Activated naive CD4-positive, alpha-beta T cell treated with anti-CD3 and anti-CD28 coated beads, Interleukin-2, amount 50 U/mL, for 72 hours (primary cell): ENCODE measurements around the gene PPM1H. TPM values are rescaled to one million over a fixed set of nuclear protein-coding genes. Genes with fewer than 3 reads are reported as not detected.

ENCODE experiments used
- ATAC-seq, 2 donors: fragments of 150-1000 bp; cut with Tn5 transposase; 2 replicates each; pipeline ENCODE4 v1.10.0; 2021; ENCODE audit warnings: mild to moderate bottlenecking in 2 of 2, moderate library complexity in 2 of 2
- DNase-seq, 2 donors: peaks; one replicate each; pipeline ENCODE4 v3.0.0; 2021 to 2022; ENCODE audit warnings: low spot score in 2 of 2
- H3K27ac Mint-ChIP-seq, 2 donors: one replicate each; pipeline ENCODE4 v1.8.0; 2022; ENCODE audit warnings: mild to moderate bottlenecking in 2 of 2, mixed read lengths in 2 of 2
- H3K36me3 Mint-ChIP-seq, 2 donors: one replicate each; pipeline ENCODE4 v1.8.0; 2022; ENCODE audit warnings: mixed read lengths in 2 of 2
- H3K9me3 Mint-ChIP-seq, 2 donors: one replicate each; pipeline ENCODE4 v1.8.0; 2022; ENCODE audit warnings: mixed read lengths in 2 of 2
- total RNA-seq, 2 donors: library from RNA; stranded (reverse); gene quantifications; one replicate each; pipeline ENCODE4 v1.2.3, GENCODE V29; 2022

The PPM1H gene
- total RNA-seq, 2 donors from 2014 or later, result 0.18 TPM; not detected in 1

DNA sequence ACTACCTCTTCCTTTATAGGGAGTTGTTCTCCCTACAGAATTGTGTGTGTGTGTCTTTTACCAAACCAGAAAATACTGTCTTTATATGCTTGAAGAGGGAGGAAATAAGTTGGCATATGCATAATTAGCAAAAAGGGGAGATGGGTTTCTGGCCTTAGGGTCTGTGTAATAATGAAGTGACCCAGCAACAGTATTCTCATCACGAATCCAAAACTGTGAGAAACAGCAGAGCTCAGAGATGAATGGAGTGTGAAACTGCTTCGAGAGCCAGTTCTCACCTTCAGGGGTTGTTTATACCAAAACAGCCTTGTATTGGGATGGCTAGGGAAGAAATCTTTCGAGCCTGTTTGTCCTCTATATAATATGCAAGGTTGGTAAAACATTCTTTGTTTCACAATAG, 240.8 kb downstream of the PPM1H start:
- no peak for DNase-seq
- Mint-ChIP-seq H3K9me3 (no peaks in the 10 kb centered on the region), H3K36me3 (no peaks in the 10 kb centered on the region)

DNA sequence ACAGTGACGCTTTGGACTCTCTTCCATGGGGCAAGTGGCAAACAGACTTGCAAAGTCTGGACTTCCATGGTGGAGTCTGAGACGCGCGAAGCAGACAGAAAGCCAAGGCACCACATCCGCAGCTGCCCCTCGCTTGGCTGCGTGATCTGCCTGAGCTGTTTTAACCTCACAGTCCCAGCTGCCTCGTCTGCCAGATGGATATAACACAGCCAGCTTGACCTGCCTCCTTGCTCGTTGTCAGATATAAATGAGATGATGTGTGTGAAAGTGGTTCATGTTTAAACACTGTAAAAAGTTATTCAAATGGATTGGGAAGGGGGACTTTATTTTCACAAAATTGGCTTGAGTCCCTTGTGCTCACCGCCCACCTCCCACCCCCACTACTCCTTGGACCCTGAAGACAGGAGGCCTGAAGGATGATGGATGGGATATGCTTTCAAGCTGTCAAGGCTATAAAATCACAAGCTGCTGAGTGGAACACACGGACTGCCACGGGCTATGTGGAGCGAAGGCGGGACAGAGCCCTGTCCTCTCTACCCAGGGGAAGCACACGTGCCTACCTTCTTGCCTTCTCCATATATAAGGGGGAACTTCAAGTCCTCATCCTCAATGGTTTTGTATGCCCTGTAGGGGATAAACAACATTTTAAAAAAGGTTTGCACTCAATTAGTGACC, 241.4 kb downstream of the PPM1H start:
- Mint-ChIP-seq H3K9me3 (no peaks in the 10 kb centered on the region), H3K36me3 (no peaks in the 10 kb centered on the region), H3K27ac (no peak overlapping the region)
- no peak for ATAC-seq
- no peak for DNase-seq

More for the DNA sequence above, 240.8 kb downstream of the PPM1H start:
- no peak overlapping the region for H3K27ac Mint-ChIP-seq
- ATAC-seq, result no peak

DNA sequence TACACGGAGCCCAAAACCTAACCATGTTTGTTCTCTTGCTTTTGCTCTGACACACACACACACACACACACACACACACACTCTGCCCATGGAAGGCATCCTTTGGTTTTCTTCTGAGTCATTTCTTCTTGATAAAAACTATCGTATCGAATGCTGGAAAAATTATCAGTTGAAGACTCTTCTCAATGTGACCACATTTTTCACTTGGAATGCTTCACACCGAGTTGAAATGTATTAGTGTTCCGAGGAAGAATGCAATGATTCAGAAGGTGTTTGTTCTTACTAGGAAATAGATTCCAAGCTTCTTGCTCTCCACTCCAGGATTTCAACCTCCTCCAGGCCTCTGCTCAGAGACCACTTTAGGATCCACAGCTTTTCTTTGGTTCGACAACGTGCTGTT, 242.1 kb downstream of the PPM1H start:
- DNase-seq (no peak), ATAC-seq (no peak)
- Mint-ChIP-seq H3K9me3 (no peaks in the 10 kb centered on the region), H3K27ac (no peak overlapping the region), H3K36me3 (no peaks in the 10 kb centered on the region)

DNA sequence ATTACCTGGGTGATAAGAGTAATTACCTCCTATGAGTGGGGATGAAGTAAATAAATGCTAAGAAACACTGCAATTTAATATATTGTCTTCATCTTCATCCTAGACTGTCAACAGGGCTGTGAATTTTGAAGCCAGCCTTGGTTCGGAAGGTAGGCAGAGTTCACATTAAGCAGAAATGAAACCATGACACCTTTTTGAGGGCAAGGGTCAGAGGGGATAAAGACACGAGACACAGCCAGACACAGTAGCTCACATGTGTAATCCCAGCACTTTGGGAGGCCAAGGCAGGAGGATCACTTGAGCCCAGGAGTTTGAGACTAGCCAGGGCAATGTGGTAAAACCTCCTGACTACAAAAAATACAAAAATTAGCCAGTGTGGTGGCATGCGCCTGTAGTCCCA, 243.6 kb downstream of the PPM1H start:
- no peaks in the 10 kb centered on the region for H3K36me3 Mint-ChIP-seq
- H3K9me3 Mint-ChIP-seq, result no peaks in the 10 kb centered on the region
- ATAC-seq (no peak), DNase-seq (no peak)
- H3K27ac Mint-ChIP-seq, result no peak overlapping the region

DNA sequence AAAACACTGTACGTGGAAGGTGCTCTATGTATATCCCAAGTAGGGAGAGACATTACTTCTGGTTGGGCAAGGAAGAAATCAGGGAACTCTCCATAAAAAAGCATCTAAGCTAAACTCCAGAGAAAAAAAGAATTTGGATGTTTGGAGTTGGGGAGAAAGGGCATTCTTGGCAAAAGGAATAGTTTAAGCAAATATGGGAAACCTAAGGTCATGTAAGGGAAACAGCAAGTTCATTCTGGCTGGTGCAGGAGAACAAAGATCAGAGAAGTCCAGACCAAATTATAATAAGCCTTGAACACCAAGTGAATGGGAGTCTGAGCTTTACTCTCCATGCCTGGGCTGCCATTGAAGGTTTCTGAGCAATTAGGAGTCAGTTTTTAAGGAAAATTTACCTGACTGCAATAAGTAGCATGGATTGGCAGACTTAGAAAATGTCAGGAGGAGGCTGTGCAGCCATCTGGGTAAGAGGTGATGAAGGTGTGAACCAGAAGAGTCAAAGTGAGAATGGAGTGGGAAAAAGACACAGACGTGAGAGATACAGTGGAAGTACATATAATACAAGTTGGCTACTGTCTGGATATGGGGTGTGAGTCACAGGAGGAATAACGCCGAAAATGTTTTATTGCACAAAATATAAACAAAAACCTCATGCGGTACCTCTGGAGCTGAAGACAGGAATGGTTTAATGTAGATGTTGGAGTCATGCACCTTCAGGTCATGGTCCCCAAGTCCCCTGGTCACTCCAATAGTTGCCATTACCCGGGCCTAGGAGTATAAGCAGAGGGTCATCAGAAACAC, 245.7 kb downstream of the PPM1H start:
- H3K36me3 Mint-ChIP-seq, result no peaks in the 10 kb centered on the region
- H3K27ac Mint-ChIP-seq, result no peak overlapping the region
- no peaks in the 10 kb centered on the region for H3K9me3 Mint-ChIP-seq
- ATAC-seq, result no peak
- no peak for DNase-seq

DNA sequence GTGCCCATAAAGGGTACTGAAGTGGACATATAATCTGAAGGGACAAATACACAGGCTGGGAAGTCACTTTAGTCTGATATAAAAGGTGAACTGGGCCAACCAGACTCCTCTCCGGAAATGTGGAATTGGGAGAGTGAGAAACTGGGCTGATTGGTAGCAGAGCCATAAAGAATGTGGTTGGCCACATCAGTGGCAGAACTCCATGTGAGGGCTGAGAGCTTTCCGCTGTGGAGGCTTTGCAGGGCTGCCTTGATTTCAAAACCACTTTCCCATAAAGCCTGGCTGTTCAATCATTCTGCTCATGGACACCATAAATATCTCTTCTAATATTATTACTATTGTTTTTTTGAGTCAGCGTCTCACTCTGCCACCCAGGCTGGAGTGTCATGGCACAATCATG, 248.0 kb downstream of the PPM1H start:
- Mint-ChIP-seq H3K9me3 (no peaks in the 10 kb centered on the region), H3K27ac (no peak overlapping the region), H3K36me3 (no peaks in the 10 kb centered on the region)
- no peak for DNase-seq
- no peak for ATAC-seq

DNA sequence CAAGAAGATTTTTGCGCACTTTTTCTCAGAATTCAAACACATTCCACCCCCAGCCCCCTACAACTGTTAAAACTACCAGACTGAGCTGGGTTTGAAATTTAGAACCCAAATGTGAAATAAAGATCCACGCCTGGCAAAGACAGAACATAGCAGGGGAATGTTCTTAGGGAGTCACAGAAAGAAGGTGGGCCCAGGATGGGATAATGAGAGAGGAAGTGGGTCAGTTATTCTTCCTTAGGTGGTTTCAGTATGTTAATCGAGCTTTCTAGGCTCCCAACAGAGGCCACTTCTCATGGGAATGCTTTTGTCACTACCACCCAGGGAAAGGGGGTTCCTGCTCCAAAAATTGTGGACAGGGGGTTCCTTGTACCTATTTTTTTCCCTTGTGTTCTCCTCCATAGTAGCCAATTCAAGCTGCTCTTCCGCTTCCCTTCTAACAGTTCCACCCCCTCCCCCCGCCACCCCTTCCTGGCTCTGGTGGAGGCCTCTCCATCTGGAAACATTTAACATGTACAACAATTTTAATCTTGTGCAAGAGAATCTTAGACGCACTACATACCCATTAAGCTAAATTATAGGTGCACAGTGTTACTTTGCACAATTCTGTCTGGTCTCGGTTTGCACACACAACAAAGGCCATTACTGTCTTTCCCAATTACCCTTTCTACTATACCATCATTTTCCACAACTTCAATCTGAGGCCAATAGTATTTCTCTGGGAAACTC, 250.2 kb downstream of the PPM1H start:
- H3K36me3 Mint-ChIP-seq, result no peaks in the 10 kb centered on the region
- peaks cover 0 to 5% of the 10 kb centered on the region in 2 donors for H3K9me3 Mint-ChIP-seq
- no peak overlapping the region for H3K27ac Mint-ChIP-seq
- DNase-seq, result no peak
- ATAC-seq, result no peak

DNA sequence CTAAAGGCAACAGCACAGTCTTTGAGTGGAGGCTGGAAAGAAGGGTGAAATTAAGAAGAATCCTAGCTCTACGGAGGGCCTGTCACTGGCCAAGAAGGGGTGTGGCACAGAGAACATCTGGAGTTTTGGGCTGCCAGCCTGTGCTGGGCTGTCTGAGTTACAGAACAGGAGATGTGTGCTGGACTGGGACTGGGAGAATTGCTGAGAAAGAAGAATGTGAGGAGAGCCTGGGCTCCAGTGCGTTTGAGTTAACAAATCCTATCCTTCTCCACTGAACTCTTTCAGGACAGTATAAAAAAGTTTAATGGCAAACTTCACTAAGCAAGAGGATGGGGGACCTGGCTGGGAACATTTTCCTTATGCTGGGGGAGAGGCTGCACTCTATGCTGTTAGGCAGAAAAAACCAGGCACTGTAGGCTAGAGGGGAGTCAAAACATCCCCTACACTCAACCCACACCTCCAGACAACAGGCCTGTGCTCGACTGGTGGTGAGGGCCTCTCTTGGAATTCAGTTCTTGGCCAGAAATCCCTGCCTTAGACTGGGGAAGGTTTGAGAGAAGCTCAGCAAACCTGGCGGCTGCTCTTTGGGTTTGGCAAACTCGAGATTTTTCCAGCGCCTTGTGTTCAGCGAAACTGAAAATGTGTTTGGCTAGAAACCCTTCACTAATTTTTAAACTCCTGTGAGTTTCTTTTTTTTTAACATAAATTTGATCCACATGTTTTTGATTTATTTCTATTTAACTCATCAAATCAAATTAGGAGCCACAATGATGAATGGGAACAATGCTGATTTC, 251.0 kb downstream of the PPM1H start:
- Mint-ChIP-seq H3K27ac (no peak overlapping the region), H3K36me3 (no peaks in the 10 kb centered on the region), H3K9me3 (peaks cover 0 to 5% of the 10 kb centered on the region in 2 donors)
- ATAC-seq, result no peak
- DNase-seq, result no peak

DNA sequence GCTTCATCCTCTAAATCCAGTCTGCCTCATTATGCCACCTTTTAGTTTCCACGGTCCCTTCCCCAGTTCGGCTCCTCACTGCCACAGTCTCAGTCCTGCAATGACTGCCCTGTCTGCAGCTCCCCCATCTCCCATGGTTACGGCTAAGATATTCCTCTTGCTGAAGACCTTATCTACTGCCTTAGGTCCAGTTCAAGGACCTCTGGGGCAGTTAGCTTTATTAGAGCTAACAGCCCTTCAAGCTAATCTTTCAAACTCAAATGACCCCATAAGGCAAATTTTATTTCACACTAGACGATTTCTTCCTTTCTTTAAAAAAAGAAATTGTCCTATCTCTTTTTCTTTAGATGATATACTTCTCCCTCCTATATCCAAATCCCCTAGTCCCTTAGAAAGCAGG, 253.6 kb downstream of the PPM1H start:
- Mint-ChIP-seq H3K9me3 (peaks cover 0 to 5% of the 10 kb centered on the region in 2 donors), H3K27ac (no peak overlapping the region), H3K36me3 (no peaks in the 10 kb centered on the region)
- no peak for DNase-seq
- no peak for ATAC-seq

DNA sequence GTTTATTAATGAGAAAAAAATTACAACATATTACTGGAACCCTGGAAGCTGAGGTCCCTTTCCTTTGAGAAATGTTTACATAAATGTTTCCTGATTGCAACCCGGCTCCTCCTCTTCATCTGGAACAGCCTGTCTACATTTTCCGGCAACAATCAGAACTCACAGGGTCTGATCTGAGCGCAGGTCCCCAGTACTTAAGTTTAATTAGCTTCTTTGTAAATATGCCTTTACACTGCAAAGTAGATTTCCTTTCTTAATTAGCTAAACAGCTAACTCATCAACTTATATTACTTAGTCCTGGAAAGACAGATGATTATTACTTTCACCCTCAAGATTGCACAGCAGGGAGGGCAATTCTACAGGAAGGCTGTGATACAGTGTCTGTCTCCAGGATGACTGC, 255.3 kb downstream of the PPM1H start:
- ATAC-seq (no peak), DNase-seq (no peak)
- H3K36me3 Mint-ChIP-seq, result no peaks in the 10 kb centered on the region
- peaks cover 0 to 5% of the 10 kb centered on the region in 2 donors for H3K9me3 Mint-ChIP-seq
- H3K27ac Mint-ChIP-seq, result no peak overlapping the region

DNA sequence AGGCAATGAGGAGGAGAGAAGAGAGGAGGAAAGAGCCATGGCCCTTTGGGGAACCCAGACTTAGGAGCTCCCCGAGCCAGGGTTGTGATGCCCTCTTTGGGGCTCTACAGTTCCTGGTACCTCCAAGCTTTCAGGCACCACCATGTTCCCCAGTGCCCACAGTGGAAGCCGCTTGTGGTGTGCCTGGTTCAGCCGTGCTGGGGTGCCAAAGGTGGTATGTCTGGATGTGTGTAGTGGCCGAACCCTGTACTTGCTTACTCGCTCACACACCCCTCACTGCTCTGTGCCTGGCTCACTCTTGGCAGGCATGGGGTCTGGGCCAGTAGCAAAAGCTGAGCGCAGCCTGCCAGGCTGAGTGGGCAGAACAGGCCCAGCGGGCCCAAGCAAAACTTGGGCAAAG, 257.6 kb downstream of the PPM1H start:
- no peak for ATAC-seq
- peaks cover 0 to 10% of the 10 kb centered on the region in 2 donors for H3K9me3 Mint-ChIP-seq
- DNase-seq, result no peak
- no peaks in the 10 kb centered on the region for H3K36me3 Mint-ChIP-seq
- H3K27ac Mint-ChIP-seq, result no peak overlapping the region

DNA sequence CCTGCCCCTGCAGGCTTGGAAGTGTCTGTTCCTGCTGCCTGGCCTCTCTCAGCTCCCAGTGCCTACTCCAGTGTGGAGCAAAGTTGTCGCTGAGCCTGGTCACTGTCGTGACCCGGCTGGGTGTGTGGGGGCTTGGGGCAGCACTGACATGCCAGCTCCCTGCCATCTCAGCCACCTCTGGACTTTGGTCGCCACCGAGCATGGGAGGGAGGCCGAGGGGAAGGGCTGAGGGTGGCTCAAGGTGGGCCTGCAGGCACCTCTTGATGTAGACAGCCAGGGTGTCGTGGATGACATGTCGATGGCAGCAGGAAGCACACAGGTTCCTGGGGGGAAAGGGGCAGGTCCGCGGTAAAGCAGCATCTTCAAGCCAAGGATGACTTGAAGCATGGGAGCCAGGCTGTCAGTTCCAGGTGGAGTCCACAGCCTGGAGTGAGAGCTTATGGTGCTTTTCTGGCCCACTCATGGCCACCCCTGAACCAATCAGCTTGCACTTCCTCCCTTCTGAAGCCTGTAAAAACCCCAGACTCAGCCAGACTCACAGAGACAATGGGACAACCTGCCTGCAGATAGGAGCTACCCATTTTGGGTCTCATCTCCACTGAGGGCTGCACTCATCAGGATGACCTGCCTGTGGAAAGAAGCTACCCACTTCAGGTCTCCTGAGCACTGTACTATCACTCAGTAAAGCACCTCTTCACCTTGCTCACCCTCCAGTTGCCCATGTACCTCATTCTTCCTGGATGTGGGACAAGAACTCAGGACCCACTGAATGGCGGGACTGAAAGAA, 258.2 kb downstream of the PPM1H start:
- Mint-ChIP-seq H3K36me3 (no peaks in the 10 kb centered on the region), H3K9me3 (peaks cover 0 to 10% of the 10 kb centered on the region in 2 donors), H3K27ac (no peak overlapping the region)
- ATAC-seq (no peak), DNase-seq (no peak)

DNA sequence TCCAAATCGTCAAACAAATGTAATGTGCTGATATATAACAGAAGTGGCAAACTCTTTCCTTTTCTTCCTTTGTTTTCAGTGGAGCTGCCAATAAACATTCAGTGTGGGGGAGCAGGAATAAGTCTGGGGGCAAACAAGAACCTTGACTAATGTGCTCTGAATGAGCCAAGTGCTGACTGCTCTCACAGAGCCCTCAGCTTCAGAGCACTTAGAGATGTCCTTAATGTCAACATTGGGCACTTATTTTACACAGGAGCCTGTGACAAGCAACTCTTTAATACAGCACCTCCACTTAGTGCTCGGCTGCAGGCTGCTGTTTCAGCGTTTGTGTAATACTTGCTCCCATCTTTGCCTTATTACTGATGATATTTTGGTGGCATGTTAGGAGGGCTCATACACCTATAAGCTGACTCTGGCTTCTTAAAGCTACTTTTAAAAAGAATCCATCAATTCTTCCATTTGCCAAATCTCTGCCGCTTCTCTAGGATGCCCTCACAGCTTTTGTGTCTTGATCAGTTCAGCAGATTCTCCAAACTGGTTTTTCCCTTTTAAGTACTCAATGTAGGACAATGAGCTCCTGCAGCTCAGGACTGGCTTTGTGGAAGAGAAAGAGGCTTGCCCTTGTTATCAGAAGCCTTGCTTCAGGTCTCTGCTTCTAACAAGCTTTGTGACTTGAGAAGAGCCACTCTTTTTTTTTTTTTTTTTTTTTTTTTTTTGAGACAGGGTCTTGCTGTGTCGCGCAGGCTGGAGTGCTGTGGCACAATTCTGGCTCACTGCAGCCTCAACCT, 261.7 kb downstream of the PPM1H start:
- DNase-seq (no peak), ATAC-seq (no peak)
- Mint-ChIP-seq H3K9me3 (peaks cover 0 to 5% of the 10 kb centered on the region in 2 donors), H3K36me3 (no peaks in the 10 kb centered on the region), H3K27ac (no peak overlapping the region)

DNA sequence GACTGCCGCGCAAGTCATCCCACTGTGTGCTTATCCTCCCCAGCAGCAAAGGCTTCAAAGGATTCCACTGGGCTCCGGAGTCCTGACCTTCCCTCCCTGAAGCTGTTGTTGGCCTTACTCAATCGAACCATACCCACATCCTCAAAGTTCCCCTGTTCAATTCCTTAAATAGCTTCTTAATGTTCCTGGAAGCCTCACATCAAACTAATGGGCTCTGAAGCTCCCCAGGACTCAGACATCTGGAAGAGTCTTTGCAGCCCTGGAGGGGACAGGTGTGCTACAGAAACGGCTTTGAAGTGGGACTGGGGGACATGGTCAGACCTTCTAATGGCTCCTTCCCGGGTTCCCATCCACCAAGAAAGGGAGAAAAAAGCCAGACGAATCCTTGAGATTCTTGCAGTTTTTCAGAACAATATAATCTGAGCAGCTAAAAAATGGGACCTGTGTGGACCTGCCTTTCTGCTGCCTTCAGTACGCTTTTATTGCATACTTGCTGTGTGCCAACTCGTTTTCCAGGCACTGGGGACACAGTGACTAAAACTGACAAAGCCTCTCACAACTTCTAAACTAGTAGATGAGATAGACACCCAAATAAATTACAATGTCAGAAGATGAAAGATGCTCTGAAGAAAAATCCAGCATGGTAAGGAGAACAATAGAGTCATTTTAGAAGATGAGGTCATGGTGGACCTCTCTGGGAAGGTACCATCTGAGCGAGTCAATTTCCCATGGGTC, 263.8 kb downstream of the PPM1H start:
- DNase-seq (no peak), ATAC-seq (no peak)
- no peak overlapping the region for H3K27ac Mint-ChIP-seq
- H3K36me3 Mint-ChIP-seq, result no peaks in the 10 kb centered on the region
- peaks cover 0 to 5% of the 10 kb centered on the region in 2 donors for H3K9me3 Mint-ChIP-seq

DNA sequence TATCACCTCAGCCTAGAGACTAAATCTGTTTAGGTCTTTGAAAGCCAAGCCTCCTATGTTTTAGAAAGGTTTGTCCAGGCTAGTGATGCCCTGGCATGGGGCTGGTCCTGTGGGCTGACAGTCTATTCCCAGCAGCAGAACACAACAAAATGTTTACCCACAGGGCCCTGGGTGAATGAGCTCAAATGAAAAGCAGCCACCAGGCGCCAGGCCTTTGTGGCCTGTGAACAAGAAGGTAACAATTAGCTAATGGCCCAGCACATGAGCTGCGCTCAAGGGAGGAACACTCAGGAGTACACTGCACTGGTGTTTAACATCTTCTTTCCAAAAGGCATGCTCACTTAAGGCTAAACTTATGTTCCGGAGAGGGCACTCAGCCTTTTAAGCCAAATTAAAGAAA, 266.2 kb downstream of the PPM1H start:
- DNase-seq (no peak), ATAC-seq (no peak)
- Mint-ChIP-seq H3K36me3 (no peaks in the 10 kb centered on the region), H3K27ac (no peak overlapping the region), H3K9me3 (no peaks in the 10 kb centered on the region)
